ENCODE results near the gene RRAS2.
"Not testable (repeated sequence)": the region's sequence is repeated elsewhere in the genome, so short reads cannot be mapped to it uniquely, and the experiment has no call there.

RRAS2 gene

GRCh38 chr11:14253421-14253820 lies 105.6 kb downstream of the RRAS2 start:
- Histone ChIP-seq H3K4me1 (ENCODE audit: control insufficient read depth in 2 of 2, insufficient read depth in 2 of 2, low read length in 2 of 2) (peaks cover 6 to 12% of the 10 kb centered on the region in 2 donors), H3K27ac (ENCODE audit: low read depth in 2 of 2, low read length in 2 of 2) (no peak overlapping the region), H3K36me3 (ENCODE audit: control insufficient read depth in 2 of 2, insufficient read depth in 2 of 2, low read length in 2 of 2) (peaks cover 4% of the 10 kb centered on the region in 2 donors), H3K27me3 (ENCODE audit: control insufficient read depth in 2 of 2, insufficient read depth in 2 of 2, low read length in 2 of 2) (no peaks in the 10 kb centered on the region), H3K4me3 (ENCODE audit: low read length in 2 of 2) (no peak overlapping the region), H3K9ac (ENCODE audit: low read depth in 1 of 2, low read length in 2 of 2) (no peak overlapping the region), H3K9me3 (ENCODE audit: control insufficient read depth in 2 of 2, low read length in 2 of 2) (no peaks in the 10 kb centered on the region)

DNA sequence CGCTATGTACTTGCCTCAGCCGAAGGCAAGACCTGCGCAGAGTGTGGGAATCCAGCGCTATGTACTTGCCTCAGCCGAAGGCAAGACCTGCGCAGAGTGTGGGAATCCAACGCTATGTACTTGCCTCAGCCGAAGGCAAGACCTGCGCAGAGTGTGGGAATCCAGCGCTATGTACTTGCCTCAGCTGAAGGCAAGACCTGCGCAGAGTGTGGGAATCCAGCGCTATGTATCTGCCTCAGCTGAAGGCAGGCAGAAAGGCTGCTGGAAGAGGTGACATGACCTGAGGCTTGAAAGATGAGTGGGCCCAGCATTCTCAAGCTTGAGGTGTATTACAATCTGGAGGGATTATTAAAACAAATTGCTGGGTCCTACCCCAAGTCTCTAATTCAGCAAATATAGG lies 106.5 kb downstream of the RRAS2 start:
- H3K4me1 ChIP-seq (ENCODE audit: control insufficient read depth in 2 of 2, insufficient read depth in 2 of 2, low read length in 2 of 2); H3K36me3 ChIP-seq (ENCODE audit: control insufficient read depth in 2 of 2, insufficient read depth in 2 of 2, low read length in 2 of 2); H3K9me3 ChIP-seq (ENCODE audit: control insufficient read depth in 2 of 2, low read length in 2 of 2): not testable (repeated sequence)

DNA sequence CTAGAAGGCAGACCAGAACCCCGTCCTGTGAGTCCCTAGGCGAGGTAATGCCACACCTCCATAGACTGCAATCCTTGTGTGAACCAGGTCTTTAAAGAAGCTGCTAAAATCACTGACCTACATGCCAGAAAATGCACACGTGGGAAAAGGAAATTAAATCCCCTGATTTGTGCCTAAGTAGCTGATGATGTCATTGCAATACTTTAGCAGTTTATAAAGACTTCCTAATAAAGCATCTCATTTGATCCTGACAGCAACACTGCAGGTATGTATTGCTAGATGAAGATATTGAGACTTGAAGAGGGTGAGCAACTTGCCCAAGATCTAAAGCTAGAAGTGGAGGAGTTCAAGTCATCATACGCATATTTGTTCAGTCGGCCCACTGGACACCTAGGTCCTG lies 107.2 kb downstream of the RRAS2 start:
- Histone ChIP-seq H3K9ac (ENCODE audit: low read depth in 1 of 2, low read length in 2 of 2) (no peak overlapping the region), H3K4me3 (ENCODE audit: low read length in 2 of 2) (no peak overlapping the region), H3K4me1 (ENCODE audit: control insufficient read depth in 2 of 2, insufficient read depth in 2 of 2, low read length in 2 of 2) (no peaks in the 10 kb centered on the region), H3K27ac (ENCODE audit: low read depth in 2 of 2, low read length in 2 of 2) (no peak overlapping the region), H3K27me3 (ENCODE audit: control insufficient read depth in 2 of 2, insufficient read depth in 2 of 2, low read length in 2 of 2) (no peaks in the 10 kb centered on the region), H3K36me3 (ENCODE audit: control insufficient read depth in 2 of 2, insufficient read depth in 2 of 2, low read length in 2 of 2) (peaks cover 4% of the 10 kb centered on the region in 2 donors), H3K9me3 (ENCODE audit: control insufficient read depth in 2 of 2, low read length in 2 of 2) (no peaks in the 10 kb centered on the region)

More for the DNA sequence above, 106.5 kb downstream of the RRAS2 start:
- H3K27me3 ChIP-seq (ENCODE audit: control insufficient read depth in 2 of 2, insufficient read depth in 2 of 2, low read length in 2 of 2); H3K27ac ChIP-seq (ENCODE audit: low read depth in 2 of 2, low read length in 2 of 2); H3K9ac ChIP-seq (ENCODE audit: low read depth in 1 of 2, low read length in 2 of 2); H3K4me3 ChIP-seq (ENCODE audit: low read length in 2 of 2): not testable (repeated sequence)

DNA sequence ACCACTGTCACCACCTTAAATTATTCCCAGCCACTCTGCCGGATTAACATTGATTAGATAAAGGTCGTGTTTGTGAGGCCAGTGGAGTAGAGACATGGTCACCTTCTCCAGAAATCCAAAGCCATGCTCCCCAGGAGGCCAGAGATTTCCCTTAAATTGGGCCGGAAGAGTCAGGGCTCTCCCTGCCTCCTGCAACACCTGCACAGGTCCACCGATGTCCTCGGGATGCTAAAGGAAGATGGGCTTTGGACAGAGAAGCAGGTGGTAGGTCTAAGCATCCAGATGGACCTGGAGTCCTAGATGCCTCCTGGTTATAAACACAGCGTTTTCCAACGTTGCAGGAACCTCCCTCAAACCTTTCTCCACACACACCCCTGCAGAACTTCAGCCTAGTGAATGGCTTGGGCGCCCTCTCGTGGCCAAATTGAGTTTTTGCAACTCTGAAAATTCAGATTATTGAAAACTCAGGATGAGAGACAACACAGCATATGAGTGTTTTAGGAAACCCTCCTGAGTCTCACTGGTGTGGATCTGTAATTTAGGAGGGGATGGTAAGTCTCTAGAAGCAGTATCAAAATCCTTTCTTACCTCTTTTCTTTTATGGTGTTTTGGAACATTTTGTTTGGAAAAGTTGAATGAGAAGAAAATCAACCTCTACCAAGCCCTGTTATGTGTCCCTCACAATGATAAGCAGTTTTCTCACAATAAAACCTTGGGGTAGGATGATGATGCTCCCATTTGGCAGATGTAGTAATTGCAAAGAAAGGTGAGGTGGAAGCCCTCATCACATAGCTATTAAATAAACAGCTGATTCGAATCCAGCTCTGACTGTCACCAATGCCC lies 109.6 kb downstream of the RRAS2 start:
- Histone ChIP-seq H3K9me3 (ENCODE audit: control insufficient read depth in 2 of 2, low read length in 2 of 2) (no peaks in the 10 kb centered on the region), H3K4me1 (ENCODE audit: control insufficient read depth in 2 of 2, insufficient read depth in 2 of 2, low read length in 2 of 2) (no peaks in the 10 kb centered on the region), H3K27me3 (ENCODE audit: control insufficient read depth in 2 of 2, insufficient read depth in 2 of 2, low read length in 2 of 2) (no peaks in the 10 kb centered on the region), H3K4me3 (ENCODE audit: low read length in 2 of 2) (no peak overlapping the region), H3K27ac (ENCODE audit: low read depth in 2 of 2, low read length in 2 of 2) (no peak overlapping the region), H3K36me3 (ENCODE audit: control insufficient read depth in 2 of 2, insufficient read depth in 2 of 2, low read length in 2 of 2) (peaks cover 0 to 8% of the 10 kb centered on the region in 2 donors), H3K9ac (ENCODE audit: low read depth in 1 of 2, low read length in 2 of 2) (no peak overlapping the region)

DNA sequence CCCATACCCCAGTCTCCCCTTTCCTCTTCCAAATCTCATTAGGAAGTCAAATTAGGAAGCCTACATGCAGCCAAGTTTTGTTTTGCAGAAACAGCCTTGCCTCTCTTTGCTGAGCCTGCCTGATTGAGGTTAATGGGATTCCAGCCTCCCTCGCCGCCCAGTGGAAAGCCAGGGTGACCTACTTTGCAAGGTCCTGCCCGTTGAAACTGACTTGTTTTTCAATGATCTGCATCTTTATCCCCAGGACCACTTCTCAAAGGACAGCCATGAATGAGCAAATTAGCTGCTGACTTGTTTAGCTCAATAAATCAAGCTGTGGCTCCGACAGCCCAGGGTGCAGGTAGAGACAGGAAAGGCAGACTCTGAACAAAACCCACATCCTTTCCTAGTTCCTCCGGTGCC lies 110.4 kb downstream of the RRAS2 start:
- Histone ChIP-seq H3K4me1 (ENCODE audit: control insufficient read depth in 2 of 2, insufficient read depth in 2 of 2, low read length in 2 of 2) (no peaks in the 10 kb centered on the region), H3K4me3 (ENCODE audit: low read length in 2 of 2) (no peak overlapping the region), H3K9me3 (ENCODE audit: control insufficient read depth in 2 of 2, low read length in 2 of 2) (no peaks in the 10 kb centered on the region), H3K9ac (ENCODE audit: low read depth in 1 of 2, low read length in 2 of 2) (no peak overlapping the region), H3K27ac (ENCODE audit: low read depth in 2 of 2, low read length in 2 of 2) (no peak overlapping the region), H3K27me3 (ENCODE audit: control insufficient read depth in 2 of 2, insufficient read depth in 2 of 2, low read length in 2 of 2) (no peaks in the 10 kb centered on the region), H3K36me3 (ENCODE audit: control insufficient read depth in 2 of 2, insufficient read depth in 2 of 2, low read length in 2 of 2) (peaks cover 2 to 8% of the 10 kb centered on the region in 2 donors)

DNA sequence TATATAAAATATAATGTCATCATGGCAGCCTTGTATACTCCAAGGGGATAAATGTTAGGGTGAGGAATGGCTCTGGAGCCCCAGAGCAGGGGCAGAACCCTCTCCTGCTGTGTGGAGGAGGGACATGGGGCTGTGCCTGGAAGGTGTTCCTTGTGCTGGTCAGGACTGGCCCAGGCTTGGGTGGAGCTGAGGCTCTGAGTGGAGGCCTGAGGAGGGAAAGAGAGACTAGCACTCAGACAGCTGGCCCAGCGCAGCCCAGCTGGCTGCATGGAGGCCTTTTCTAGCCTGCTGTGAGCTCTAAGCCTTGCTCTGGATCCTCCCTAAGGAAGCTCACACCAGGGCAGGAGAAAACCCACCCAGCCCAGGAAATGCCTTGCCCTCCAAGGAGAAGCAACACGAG lies 113.5 kb downstream of the RRAS2 start:
- Histone ChIP-seq H3K4me1 (ENCODE audit: control insufficient read depth in 2 of 2, insufficient read depth in 2 of 2, low read length in 2 of 2) (no peaks in the 10 kb centered on the region), H3K36me3 (ENCODE audit: control insufficient read depth in 2 of 2, insufficient read depth in 2 of 2, low read length in 2 of 2) (peaks cover 3 to 8% of the 10 kb centered on the region in 2 donors), H3K27ac (ENCODE audit: low read depth in 2 of 2, low read length in 2 of 2) (no peak overlapping the region), H3K4me3 (ENCODE audit: low read length in 2 of 2) (no peak overlapping the region), H3K27me3 (ENCODE audit: control insufficient read depth in 2 of 2, insufficient read depth in 2 of 2, low read length in 2 of 2) (no peaks in the 10 kb centered on the region), H3K9me3 (ENCODE audit: control insufficient read depth in 2 of 2, low read length in 2 of 2) (no peaks in the 10 kb centered on the region), H3K9ac (ENCODE audit: low read depth in 1 of 2, low read length in 2 of 2) (no peak overlapping the region)

DNA sequence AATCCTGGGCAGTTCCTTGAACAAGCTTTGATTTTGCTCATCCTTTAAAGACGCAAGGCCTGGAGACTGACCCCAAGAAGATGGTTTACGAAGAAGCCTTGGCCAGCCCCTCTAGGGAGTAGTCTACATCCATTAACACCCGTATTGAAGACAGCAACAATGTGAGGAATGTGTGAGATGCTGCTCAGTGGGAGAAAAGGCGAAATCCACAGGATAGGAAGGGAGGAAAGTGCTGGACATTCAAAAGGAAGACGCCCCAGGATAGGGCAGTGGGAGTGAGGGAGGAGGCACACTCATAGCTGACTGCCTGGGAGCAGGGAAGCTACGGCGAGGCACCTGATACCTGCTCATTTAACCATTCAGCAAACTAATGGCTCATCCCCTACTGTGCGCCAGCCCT lies 114.1 kb downstream of the RRAS2 start:
- Histone ChIP-seq H3K9me3 (ENCODE audit: control insufficient read depth in 2 of 2, low read length in 2 of 2) (no peaks in the 10 kb centered on the region), H3K27me3 (ENCODE audit: control insufficient read depth in 2 of 2, insufficient read depth in 2 of 2, low read length in 2 of 2) (no peaks in the 10 kb centered on the region), H3K9ac (ENCODE audit: low read depth in 1 of 2, low read length in 2 of 2) (no peak overlapping the region), H3K4me3 (ENCODE audit: low read length in 2 of 2) (no peak overlapping the region), H3K36me3 (ENCODE audit: control insufficient read depth in 2 of 2, insufficient read depth in 2 of 2, low read length in 2 of 2) (peaks cover 3 to 8% of the 10 kb centered on the region in 2 donors), H3K27ac (ENCODE audit: low read depth in 2 of 2, low read length in 2 of 2) (no peak overlapping the region), H3K4me1 (ENCODE audit: control insufficient read depth in 2 of 2, insufficient read depth in 2 of 2, low read length in 2 of 2) (no peaks in the 10 kb centered on the region)

DNA sequence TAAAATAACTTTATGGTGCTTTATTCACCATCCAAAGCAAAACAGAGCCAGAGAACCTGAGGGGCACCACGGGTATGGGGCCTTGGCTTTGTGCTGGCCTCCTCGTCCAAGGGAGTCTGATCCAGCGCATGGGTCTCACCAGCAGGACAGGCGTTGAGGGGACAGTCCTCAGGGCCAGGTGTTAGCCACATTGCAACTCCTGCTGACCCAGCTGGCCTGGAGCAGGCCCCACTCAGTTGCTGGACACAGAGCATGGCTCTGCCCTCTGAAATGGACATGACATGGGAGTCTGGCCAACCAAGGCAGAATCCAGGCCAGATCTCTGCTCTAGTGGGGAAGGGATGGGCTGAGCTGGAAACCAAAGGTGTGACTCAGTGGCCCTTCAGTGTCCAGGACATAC lies 116.2 kb downstream of the RRAS2 start:
- no peaks in the 10 kb centered on the region for H3K9me3 ChIP-seq (ENCODE audit: control insufficient read depth in 2 of 2, low read length in 2 of 2)
- H3K4me3 ChIP-seq (ENCODE audit: low read length in 2 of 2), result no peak overlapping the region
- no peak overlapping the region for H3K9ac ChIP-seq (ENCODE audit: low read depth in 1 of 2, low read length in 2 of 2)
- H3K4me1 ChIP-seq (ENCODE audit: control insufficient read depth in 2 of 2, insufficient read depth in 2 of 2, low read length in 2 of 2), result no peaks in the 10 kb centered on the region
- no peaks in the 10 kb centered on the region for H3K27me3 ChIP-seq (ENCODE audit: control insufficient read depth in 2 of 2, insufficient read depth in 2 of 2, low read length in 2 of 2)
- no peak overlapping the region for H3K27ac ChIP-seq (ENCODE audit: low read depth in 2 of 2, low read length in 2 of 2)
- peaks cover 3 to 8% of the 10 kb centered on the region in 2 donors for H3K36me3 ChIP-seq (ENCODE audit: control insufficient read depth in 2 of 2, insufficient read depth in 2 of 2, low read length in 2 of 2)

DNA sequence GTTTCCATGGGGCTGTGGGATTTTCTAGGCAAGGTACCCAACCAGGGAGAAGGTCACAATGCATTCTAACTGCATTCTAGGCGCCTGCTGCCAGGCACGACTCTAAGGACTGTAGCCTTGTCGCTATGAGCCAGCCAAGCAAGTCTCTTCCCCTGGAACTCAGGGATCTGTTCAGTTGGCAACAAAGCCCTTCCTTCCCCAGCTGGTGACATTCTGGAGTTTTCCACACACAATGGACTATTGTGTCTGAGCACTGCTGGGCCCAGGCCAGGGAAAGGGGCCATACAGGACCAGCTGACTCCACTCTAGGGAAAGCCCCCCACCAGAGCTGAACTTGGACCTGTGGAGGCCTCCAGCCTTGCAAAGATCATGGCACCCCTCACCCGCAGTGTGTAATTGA lies 116.8 kb downstream of the RRAS2 start:
- Histone ChIP-seq H3K9me3 (ENCODE audit: control insufficient read depth in 2 of 2, low read length in 2 of 2) (no peaks in the 10 kb centered on the region), H3K36me3 (ENCODE audit: control insufficient read depth in 2 of 2, insufficient read depth in 2 of 2, low read length in 2 of 2) (peaks cover 3 to 8% of the 10 kb centered on the region in 2 donors), H3K27ac (ENCODE audit: low read depth in 2 of 2, low read length in 2 of 2) (no peak overlapping the region)

DNA sequence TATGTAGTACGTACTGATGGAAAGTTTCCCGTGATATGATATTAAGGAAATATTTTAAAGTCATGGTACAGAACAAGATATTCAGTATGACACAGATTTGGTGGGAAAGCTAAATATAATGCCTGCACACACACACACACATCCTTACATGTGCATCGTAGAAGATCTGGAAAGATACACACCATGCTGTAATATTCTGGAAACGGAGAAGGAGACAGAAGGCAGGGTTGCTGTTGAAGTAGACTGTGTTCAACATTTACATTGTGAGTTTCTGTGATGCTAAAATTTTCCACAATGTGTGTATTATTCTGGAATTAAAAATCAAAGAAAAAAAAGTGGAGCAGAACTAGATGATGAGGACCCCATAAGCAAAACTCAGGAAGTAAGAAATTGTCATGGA lies 118.0 kb downstream of the RRAS2 start:
- no peaks in the 10 kb centered on the region for H3K4me1 ChIP-seq (ENCODE audit: control insufficient read depth in 2 of 2, insufficient read depth in 2 of 2, low read length in 2 of 2)
- no peak overlapping the region for H3K27ac ChIP-seq (ENCODE audit: low read depth in 2 of 2, low read length in 2 of 2)
- no peak overlapping the region for H3K9ac ChIP-seq (ENCODE audit: low read depth in 1 of 2, low read length in 2 of 2)
- no peaks in the 10 kb centered on the region for H3K27me3 ChIP-seq (ENCODE audit: control insufficient read depth in 2 of 2, insufficient read depth in 2 of 2, low read length in 2 of 2)
- no peaks in the 10 kb centered on the region for H3K9me3 ChIP-seq (ENCODE audit: control insufficient read depth in 2 of 2, low read length in 2 of 2)
- H3K36me3 ChIP-seq (ENCODE audit: control insufficient read depth in 2 of 2, insufficient read depth in 2 of 2, low read length in 2 of 2), result peaks cover 3 to 8% of the 10 kb centered on the region in 2 donors
- no peak overlapping the region for H3K4me3 ChIP-seq (ENCODE audit: low read length in 2 of 2)

More for the DNA sequence above, 116.8 kb downstream of the RRAS2 start:
- Histone ChIP-seq H3K4me1 (ENCODE audit: control insufficient read depth in 2 of 2, insufficient read depth in 2 of 2, low read length in 2 of 2) (no peaks in the 10 kb centered on the region), H3K4me3 (ENCODE audit: low read length in 2 of 2) (no peak overlapping the region), H3K9ac (ENCODE audit: low read depth in 1 of 2, low read length in 2 of 2) (no peak overlapping the region), H3K27me3 (ENCODE audit: control insufficient read depth in 2 of 2, insufficient read depth in 2 of 2, low read length in 2 of 2) (no peaks in the 10 kb centered on the region)
